B cell (primary cell): ENCODE data around the gene ARHGAP15. TPM values are rescaled to one million over a fixed set of nuclear protein-coding genes. Genes with fewer than 3 reads are reported as not detected.

Source experiments
- ATAC-seq: fragments of 200-7000 bp; cut with Tn5 transposase; one replicate; pipeline ENCODE4 v1.10.0; 2021; ENCODE audit warnings: low read depth, mild to moderate bottlenecking, moderate number of reproducible peaks, moderate library complexity
- CTCF ChIA-PET: fragments of 350-600 bp; sonication (Branson Sonifier 250); formaldehyde crosslinking; loops from one replicate; lab custom pipeline; 2021; ENCODE audit warnings: antibody characterized with exemption, inconsistent platforms; lab: Charles Lee
- POLR2A ChIA-PET: fragments of 350-600 bp; sonication (Branson Sonifier 250); formaldehyde crosslinking; loops from one replicate; lab custom pipeline; 2021; ENCODE audit warnings: antibody characterized with exemption; lab: Charles Lee
- DNase-seq: peaks from one replicate; pipeline ENCODE4 v3.0.0; 2013
- H2AFZ ChIP-seq: 2 replicates; pipeline ENCODE4 v1.6.1; 2012; ENCODE audit warnings: mild to moderate bottlenecking, low read depth, low read length; ENCODE audit not compliant: insufficient read depth, poor library complexity, severe bottlenecking
- H3K27ac ChIP-seq, 2 donors: 1 replicate in 1 of 2; 2 replicates in 1 of 2; pipeline ENCODE4 v1.5.1; 2012 to 2013; ENCODE audit warnings: low read length in 2 of 2, mild to moderate bottlenecking in 2 of 2, moderate library complexity in 1 of 2
- H3K27me3 ChIP-seq, 4 experiments: fragments of 200-600 bp in 1 of 4; sonication (generic) in 1 of 4; replicated peaks in 1 of 4; 1 replicate in 2 of 4; 2 replicates in 2 of 4; pipeline versions ENCODE4 v1.6.1 to v1.7.0; 2013 to 2016; ENCODE audit warnings: low read length in 3 of 4, mild to moderate bottlenecking in 2 of 4, mixed read lengths in 1 of 4, moderate library complexity in 1 of 4; ENCODE audit not compliant: insufficient read depth in 4 of 4, control insufficient read depth in 3 of 4; ENCODE audit errors: control extremely low read depth in 1 of 4
- H3K36me3 ChIP-seq, 2 experiments: replicated peaks in 1 of 2; 1 replicate in 1 of 2; 2 replicates in 1 of 2; pipeline versions ENCODE4 v1.6.1 to v1.7.1; 2013; ENCODE audit warnings: low read length in 1 of 2; ENCODE audit not compliant: insufficient read depth in 2 of 2, control insufficient read depth in 1 of 2; ENCODE audit errors: control extremely low read depth in 1 of 2, extremely low read depth in 1 of 2
- H3K4me1 ChIP-seq, 2 donors: fragments of 200-600 bp in 1 of 2; sonication (generic) in 1 of 2; 1 replicate in 1 of 2; 2 replicates in 1 of 2; pipeline versions ENCODE4 v1.5.1 to v1.6.1; 2013 to 2017; ENCODE audit warnings: low read length in 2 of 2; ENCODE audit not compliant: control insufficient read depth in 2 of 2, insufficient read depth in 2 of 2
- H3K4me2 ChIP-seq: replicated peaks from 2 replicates; pipeline ENCODE3; 2012; ENCODE audit warnings: mild to moderate bottlenecking, low read depth, low read length; ENCODE audit not compliant: poor library complexity, severe bottlenecking
- H3K4me3 ChIP-seq, 5 experiments: fragments of 200-600 bp in 1 of 5; sonication (generic) in 1 of 5; 1 replicate in 3 of 5; 2 replicates in 2 of 5; pipeline versions ENCODE4 v1.5.1 to v1.7.0; 2011 to 2016; ENCODE audit warnings: low read length in 4 of 5, mild to moderate bottlenecking in 4 of 5, low read depth in 2 of 5, control low read depth in 1 of 5, moderate library complexity in 1 of 5; ENCODE audit not compliant: insufficient read depth in 1 of 5; ENCODE audit errors: control extremely low read depth in 1 of 5, extremely low read depth in 1 of 5
- H3K79me2 ChIP-seq: fragments of 200-600 bp; sonication (generic); one replicate; pipeline ENCODE4 v1.6.0; 2016; ENCODE audit warnings: low read length; ENCODE audit not compliant: control insufficient read depth, insufficient read depth
- H3K9ac ChIP-seq: fragments of 200-600 bp; sonication (generic); 2 replicates; pipeline ENCODE4 v1.6.1; 2017; ENCODE audit warnings: mild to moderate bottlenecking, low read length, moderate library complexity
- H3K9me3 ChIP-seq, 3 donors: one replicate each; pipeline versions ENCODE4 v1.6.1 to v1.7.1; 2013; ENCODE audit warnings: low read length in 2 of 3; ENCODE audit not compliant: control insufficient read depth in 2 of 3, insufficient read depth in 1 of 3; ENCODE audit errors: control extremely low read depth in 1 of 3
- H4K20me1 ChIP-seq: 2 replicates; pipeline ENCODE4 v1.6.0; 2012; ENCODE audit warnings: mild to moderate bottlenecking, low read length; ENCODE audit not compliant: insufficient read depth, control insufficient read depth, poor library complexity, severe bottlenecking
- H3K27ac Mint-ChIP-seq: one replicate; pipeline ENCODE4 v1.8.0; 2021; ENCODE audit warnings: mixed read lengths
- H3K27me3 Mint-ChIP-seq: one replicate; pipeline ENCODE4 v1.8.0; 2021; ENCODE audit warnings: mixed read lengths
- H3K4me1 Mint-ChIP-seq: one replicate; pipeline ENCODE4 v1.8.0; 2021; ENCODE audit warnings: mixed read lengths
- H3K4me3 Mint-ChIP-seq: one replicate; pipeline ENCODE4 v1.8.0; 2021; ENCODE audit warnings: mixed read lengths
- H3K9me3 Mint-ChIP-seq: one replicate; pipeline ENCODE4 v1.8.0; 2022; ENCODE audit warnings: mixed read lengths; ENCODE audit not compliant: insufficient read depth
- CTCF ChIP-seq: fragments of 200-600 bp; IDR thresholded peaks from one replicate; pipeline ENCODE4 v1.8.0; 2022; ENCODE audit warnings: antibody characterized with exemption, mild to moderate bottlenecking
- WGBS: methylation state at CpG from one replicate; pipeline ENCODE4 v1.1.5; 2013; ENCODE audit warnings: missing lambda C conversion rate; ENCODE audit not compliant: insufficient coverage; 5-methylcytosine and 5-hydroxymethylcytosine counted together
- intact Hi-C: fragments of 100-400 bp; cut with micrococcal nuclease; formaldehyde crosslinking; loops from one replicate; pipeline ENCODE4 v1.10.0; 2022
- polyA plus RNA-seq: library from polyadenylated mRNA; depleted of rRNA; stranded (reverse); fragments of >200 nt; gene quantifications from 2 replicates; pipeline ENCODE4 v1.2.3, GENCODE V29; 2012
- total RNA-seq, 2 donors: library from RNA; stranded (reverse); fragments of 120-200 nt in 1 of 2; gene quantifications; 1 replicate in 1 of 2; 2 replicates in 1 of 2; pipeline versions ENCODE4 v1.2.3 to v1.2.4, GENCODE V29; 2013 to 2022

ARHGAP15 gene
- total and polyA plus RNA-seq, 2 donors (not counting 1 experiment from before 2014, with no cell fraction given) = 58.6 to 187 TPM

DNA sequence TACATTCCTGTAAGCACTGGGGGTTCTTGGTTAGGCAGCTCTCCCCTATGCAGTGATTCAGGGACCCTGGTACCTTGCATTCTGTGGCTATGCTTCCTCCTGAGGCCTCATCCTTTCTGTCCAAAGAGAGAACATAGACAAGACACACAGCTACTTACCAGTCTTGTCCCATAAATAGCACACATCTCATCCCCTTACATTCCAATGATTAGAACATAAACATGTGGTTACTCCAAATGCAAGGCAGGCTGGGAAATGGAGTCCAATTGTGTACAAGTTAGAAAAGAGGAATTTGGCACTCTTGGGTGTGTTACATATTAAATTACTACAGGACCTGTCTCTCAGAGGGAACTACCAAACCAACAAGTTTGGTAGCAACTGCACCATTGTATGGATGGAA lies 171.3 kb downstream of the ARHGAP15 start:
- H3K4me1 ChIP-seq = no peaks in the 10 kb centered on the region
- no peak for TF ChIP-seq CTCF
- intact Hi-C loops = no loop called here
- H3K9me3 ChIP-seq = no peaks in the 10 kb centered on the region
- no peak overlapping the region for H3K4me2 ChIP-seq
- CTCF ChIA-PET = no interaction called here
- Mint-ChIP-seq H3K27ac (peak overlapping the region; percentile 57), H3K4me3 (no peak overlapping the region), H3K4me1 (peaks cover 13% of the 10 kb centered on the region), H3K27me3 (no peaks in the 10 kb centered on the region), H3K9me3 (no peaks in the 10 kb centered on the region)
- H2AFZ ChIP-seq = no peak overlapping the region
- POLR2A ChIA-PET = no interaction called here
- H3K27ac ChIP-seq = no peak overlapping the region
- ATAC-seq (no peak), DNase-seq (no peak)
- no peaks in the 10 kb centered on the region for H3K27me3 ChIP-seq
- H3K79me2 ChIP-seq = peaks cover 28% of the 10 kb centered on the region
- H3K4me3 ChIP-seq = no peak overlapping the region
- H3K36me3 ChIP-seq = peaks cover 13 to 20% of the 10 kb centered on the region in 2 experiments
- no peak overlapping the region for H3K9ac ChIP-seq
- H4K20me1 ChIP-seq = peaks cover 27% of the 10 kb centered on the region

GRCh38 chr2:143311426-143311825 lies 182.2 kb downstream of the ARHGAP15 start:
- Histone ChIP-seq H3K27ac (no peak overlapping the region), H3K9ac (no peak overlapping the region), H4K20me1 (peaks cover 16% of the 10 kb centered on the region), H2AFZ (no peak overlapping the region), H3K36me3 (peaks cover 0 to 6% of the 10 kb centered on the region in 2 experiments), H3K27me3 (no peaks in the 10 kb centered on the region), H3K4me2 (no peak overlapping the region), H3K9me3 (no peaks in the 10 kb centered on the region), H3K4me1 (no peaks in the 10 kb centered on the region), H3K79me2 (peaks cover 9% of the 10 kb centered on the region), H3K4me3 (no peak overlapping the region)
- ATAC-seq (no peak), DNase-seq (no peak)
- WGBS = no CpG with 5 or more reads among the region's 2 CpGs
- ChIA-PET CTCF (interaction anchor here (1.2 kb wide), 1 partner anchor 277 kb away, joined by 3 read pairs; no protein-coding TSS in a partner anchor), POLR2A (interaction anchor here (0.7 kb wide), 1 partner anchor 11 kb away, joined by 4 read pairs; no protein-coding TSS in a partner anchor)
- no peak overlapping the region for H3K4me3 Mint-ChIP-seq
- no peaks in the 10 kb centered on the region for H3K27me3 Mint-ChIP-seq
- H3K27ac Mint-ChIP-seq = no peak overlapping the region
- H3K9me3 Mint-ChIP-seq = no peaks in the 10 kb centered on the region
- no peak for TF ChIP-seq CTCF
- peaks cover 9% of the 10 kb centered on the region for H3K4me1 Mint-ChIP-seq
- intact Hi-C loops = no loop called here
